T1000 (cell line): ENCODE data around the gene SAP30BP.

Source experiments
- DNase-seq: peaks from one replicate; lab custom pipeline; 2025; ENCODE audit warnings: mixed read lengths; lab: John Stamatoyannopoulos, UW

SAP30BP gene

DNA sequence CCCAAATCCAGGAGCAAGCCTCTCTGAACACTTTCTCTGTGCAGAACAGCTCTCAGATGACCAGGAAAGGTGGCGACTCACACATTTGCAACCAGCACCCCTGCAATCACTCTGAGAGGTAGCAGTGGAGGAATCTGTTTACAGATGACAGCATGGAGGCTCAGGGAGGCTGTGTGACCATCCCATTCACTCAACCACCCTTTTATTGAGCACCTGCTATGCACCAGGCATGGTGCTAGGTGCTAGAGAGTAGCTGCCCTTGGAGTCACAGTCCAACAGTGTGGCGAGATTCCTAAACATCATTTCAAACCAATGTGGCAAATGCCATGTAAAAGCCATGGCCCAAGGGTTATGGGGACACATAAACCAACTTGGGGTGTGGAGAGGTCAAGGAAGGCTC, 52.6 kb downstream of the SAP30BP start:
- no peak for DNase-seq

DNA sequence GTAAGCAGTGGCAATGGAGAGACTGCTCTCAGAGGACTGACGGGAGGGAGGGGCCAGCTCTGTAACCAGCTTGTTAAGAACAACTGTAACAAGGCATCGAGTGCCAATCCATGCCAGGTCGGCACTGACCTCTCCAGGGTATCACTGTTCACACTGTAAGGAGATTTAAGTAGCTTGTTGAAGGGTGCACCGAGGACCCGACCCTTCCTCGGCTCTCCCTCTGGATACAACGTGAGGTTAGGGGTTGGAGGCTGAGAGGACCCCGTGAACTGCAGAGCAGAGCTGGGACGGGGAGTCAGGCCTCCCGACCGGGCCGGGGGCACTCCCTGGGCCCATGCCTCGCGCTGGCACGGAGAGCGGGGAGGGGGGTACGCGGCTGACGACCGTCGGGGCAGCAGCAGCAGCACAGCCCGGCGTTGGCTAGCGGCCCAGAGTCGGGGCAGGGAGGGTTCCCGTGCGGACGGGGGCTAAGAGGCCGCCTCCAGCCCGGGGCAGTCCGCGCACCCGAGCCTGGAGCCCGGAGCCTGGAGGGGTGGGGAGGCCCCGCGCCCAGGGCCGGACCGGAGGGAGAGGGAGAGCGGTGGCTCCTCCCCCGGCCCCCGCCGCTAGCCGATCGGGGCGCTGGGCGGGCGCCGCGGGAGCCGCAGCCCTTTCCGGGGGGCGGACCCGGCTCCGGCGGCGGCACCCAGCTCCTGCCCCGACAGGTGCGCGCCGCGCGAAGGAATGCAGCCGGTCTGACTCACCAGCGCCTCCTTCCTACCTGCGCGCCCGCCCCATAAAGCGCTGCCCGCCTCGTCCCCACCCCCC, 53.7 kb downstream of the SAP30BP start, which contains the start of gene ITGB4:
Gene ITGB4 (plus strand): TSS at position 804 of the 807 bp plus-strand sequence. CDS start 3,245 bp downstream, outside the sequence.
- no peak for DNase-seq

DNA sequence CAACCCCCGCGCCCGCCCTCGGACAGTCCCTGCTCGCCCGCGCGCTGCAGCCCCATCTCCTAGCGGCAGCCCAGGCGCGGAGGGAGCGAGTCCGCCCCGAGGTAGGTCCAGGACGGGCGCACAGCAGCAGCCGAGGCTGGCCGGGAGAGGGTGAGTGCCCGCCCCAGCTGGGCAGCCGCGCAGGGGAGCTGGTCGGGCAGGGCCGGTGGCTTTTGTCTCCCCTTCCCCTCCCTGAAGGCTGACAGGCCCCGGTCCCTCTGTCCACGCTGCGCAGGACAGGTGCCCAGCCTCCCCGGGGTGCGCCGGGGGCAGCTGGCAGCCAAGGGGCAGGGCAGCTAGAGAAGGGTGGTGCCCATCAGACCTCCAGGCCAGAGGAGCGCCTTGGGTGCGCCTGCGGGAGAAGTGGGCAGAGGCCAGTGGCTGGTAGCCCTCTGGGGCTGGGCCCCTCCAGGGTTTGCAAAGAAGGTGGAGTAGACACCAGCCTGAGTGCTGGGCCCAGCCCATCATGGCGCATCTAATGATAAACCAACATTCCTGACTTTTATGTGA, 54.4 kb downstream of the SAP30BP start:
- DNase-seq = no peak

DNA sequence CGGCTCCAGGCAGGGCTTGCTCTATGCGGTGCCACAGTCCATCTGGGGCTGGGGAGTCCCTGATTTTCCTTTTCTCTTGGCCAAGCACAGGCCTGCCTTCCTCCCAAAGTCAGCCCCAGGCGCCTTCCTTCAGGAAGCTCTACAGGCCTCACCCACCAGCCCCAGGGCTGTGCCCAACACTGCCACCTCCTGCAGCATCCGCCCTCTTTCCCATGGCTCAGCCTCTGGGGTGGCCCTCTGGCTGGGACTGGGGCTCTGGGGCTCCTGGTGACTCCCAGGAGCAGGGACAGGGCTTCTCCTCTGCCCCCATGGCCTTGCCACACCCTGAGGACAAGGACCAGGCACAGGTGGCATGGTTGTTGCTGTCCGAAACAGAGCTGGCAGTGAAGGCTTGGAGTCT, 54.9 kb downstream of the SAP30BP start:
- DNase-seq = no peak

DNA sequence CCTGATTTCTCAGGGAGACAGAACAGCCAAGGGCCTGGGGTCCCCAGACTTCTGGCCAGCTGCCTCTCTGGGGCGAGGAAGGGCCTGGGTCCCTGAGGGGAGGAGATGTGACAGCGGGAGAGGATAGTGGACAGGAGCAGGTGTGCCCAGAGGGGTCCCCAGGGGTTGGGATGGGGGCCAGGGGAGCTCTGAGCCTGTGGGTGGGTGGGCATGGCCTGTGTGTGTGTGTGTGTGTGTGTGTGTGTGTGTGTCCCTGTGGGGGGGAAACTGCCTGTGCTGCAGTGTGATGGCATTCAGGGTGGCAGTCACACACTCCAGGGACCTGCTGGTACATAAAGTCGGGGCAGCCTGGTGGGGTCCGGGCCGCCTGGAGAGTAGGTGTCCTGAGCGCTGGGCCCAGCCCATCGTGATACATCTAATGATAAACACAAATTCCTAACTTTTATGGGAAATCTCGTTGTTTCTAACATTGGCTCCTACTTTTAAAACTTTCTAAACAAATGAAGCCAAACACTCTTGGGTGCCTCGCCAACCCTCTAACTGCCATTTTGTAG, 55.5 kb downstream of the SAP30BP start:
- no peak for DNase-seq

DNA sequence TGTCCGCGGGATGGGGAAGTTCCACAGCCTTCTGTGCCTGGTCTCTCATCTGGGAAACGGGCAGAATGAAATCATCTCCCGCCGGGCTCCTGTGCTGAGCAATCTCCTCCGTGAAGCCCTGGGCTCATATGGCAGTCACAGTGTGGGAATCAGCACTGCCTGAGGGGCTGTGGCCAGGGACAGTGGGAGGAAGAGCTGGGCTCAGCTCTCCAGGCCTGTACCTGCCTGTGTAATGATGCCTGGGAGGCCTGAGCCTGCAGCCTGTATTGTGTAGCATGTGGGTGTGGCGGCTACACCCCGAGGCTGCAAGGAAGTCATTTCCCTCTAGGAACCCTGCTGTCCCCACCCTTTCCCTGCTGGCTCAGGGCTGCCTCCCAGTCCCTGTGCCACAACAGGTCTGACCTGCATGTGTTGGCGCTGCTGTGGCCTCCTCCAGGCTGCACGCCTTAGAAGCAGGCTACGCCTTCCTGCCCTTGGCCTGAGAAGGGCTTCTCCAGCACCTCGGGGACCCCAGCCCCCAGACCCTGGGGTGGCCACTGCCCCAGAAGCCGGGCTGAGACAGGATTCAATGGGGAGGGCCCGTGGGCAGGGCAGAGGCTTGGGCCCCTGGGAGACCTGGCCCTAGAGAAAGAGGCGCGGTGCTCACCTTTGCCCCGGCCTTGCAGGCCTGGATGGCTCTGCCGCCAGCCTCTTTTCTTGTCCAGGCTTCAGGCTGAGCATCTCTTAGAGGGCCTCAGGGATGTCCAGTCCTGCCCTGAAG, 56.2 kb downstream of the SAP30BP start:
- peak; percentile 15 for DNase-seq

DNA sequence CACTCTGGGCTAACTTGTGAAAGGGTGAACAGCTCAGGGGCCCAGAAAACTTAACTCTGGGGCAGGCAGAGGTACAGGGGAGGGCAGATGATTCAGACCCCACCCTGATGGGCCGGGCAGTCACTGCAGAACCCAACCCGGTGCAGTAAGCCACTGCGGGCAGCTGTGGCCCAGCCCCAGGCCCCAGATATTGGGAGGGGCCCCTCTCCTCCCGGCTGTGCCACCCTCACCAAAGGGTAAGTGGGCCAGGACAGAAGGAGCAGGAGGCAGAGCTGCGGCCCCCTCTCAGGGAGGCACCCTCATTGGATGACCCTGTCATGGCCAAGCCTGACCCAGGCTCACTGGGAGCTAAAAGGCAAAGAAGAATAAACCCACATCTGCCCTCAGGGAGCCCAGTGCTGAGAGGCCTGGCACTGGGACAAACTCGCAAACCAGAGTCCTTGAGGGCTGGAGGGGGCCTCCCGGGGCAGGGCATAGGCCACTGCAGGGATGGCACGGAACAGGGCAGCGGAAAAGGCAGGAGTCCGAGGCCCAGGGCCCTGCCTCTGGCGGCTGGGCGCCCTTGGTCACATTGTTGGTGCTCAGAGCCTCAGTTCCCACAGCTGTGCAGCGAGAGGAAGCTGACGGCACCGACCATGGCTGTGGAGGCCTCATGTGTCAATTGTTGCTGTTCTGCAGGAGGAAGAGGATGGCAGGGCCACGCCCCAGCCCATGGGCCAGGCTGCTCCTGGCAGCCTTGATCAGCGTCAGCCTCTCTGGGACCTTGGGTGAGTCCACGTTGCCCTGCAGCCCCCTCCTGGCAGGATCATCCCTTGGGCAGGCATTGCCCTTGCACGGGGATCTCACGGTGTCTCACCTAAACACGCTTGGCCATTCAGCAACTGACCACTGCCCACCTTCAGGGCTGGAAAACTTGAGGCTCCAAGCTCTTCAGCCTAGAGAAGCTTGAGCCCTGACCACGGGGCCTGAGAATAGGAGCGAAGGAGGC, 57.2 kb downstream of the SAP30BP start:
- no peak for DNase-seq

DNA sequence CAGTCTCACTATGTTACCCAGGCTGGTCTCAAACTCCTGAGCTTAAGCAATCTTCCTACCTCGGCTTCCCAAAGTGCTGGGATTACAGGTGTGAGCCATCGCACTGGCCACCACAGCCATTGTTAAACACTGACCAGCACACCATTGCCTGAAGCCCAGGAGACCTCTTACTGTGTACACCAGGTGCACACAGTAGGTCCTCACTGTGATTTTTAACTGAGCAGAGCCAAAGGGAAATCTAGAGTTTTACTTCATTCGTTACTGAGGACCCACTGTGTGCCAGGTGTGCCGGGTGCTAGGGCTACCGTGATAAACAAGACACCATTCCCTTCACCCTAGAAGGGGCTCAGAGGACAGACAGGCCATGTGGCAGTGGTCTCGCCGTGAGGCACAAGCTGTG, 58.4 kb downstream of the SAP30BP start:
- no peak for DNase-seq

DNA sequence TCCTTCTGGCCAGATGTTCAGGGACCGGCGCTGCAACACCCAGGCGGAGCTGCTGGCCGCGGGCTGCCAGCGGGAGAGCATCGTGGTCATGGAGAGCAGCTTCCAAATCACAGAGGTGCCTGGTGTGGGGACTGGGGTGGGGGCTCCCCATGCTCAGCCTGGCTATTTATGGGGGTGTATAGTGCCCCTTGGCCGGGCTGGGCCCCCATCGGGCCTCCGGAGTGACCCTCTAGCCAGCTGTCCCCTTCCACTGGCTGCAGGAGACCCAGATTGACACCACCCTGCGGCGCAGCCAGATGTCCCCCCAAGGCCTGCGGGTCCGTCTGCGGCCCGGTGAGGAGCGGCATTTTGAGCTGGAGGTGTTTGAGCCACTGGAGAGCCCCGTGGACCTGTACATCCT, 60.3 kb downstream of the SAP30BP start:
- DNase-seq = no peak

DNA sequence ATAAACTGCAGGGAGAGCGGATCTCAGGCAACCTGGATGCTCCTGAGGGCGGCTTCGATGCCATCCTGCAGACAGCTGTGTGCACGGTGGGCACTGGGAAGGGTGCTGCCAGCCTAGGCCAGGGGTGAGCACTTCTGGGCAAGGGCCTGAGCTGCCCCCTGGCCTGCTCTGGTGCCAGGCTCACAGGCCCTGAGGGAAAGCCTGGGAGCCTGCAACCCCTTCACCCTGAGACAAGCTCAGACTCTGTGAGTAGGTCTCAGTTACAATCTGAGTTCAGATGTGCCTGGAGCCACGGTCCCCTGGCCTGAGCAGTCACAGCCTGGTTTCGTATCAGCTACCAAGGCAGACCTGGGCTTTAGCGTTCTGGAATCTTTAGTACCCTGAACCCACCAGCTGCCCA, 62.2 kb downstream of the SAP30BP start:
- no peak for DNase-seq

DNA sequence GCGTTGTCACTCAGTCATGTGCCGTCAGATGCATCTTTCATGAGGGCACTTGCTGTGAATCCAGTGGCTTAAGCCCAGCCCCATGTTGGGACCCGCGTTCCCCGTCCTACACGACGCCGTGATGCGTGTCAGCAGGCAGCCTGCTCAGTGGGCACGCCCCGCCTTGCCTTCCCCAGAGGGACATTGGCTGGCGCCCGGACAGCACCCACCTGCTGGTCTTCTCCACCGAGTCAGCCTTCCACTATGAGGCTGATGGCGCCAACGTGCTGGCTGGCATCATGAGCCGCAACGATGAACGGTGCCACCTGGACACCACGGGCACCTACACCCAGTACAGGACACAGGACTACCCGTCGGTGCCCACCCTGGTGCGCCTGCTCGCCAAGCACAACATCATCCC, 62.9 kb downstream of the SAP30BP start:
- DNase-seq = no peak

DNA sequence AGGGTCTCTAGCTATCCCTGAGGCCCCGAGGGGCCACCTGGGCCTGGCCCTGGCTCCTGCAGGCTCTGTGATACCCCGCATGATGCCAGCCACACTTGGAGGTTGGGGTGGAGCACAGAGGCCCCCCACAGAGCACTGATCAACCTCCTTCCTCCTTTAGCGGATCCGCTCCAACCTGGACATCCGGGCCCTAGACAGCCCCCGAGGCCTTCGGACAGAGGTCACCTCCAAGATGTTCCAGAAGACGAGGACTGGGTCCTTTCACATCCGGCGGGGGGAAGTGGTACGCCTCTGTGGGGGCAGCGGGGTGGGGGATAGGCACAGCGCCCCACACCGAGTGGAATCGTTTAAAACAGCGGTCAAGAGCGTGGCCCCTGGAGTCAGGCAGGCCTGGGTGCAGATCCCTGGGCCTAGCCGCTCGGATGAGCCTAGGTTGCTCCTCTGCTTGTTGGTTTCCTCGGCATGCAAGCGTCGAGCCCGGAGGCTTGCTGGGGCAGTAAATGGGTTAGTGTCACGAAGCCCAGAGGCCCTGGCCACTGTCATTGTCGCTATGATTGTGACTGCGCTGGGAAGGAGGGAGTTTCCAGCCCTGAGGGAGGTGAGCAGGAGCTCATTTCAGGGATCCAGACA, 64.1 kb downstream of the SAP30BP start:
- DNase-seq = no peak

DNA sequence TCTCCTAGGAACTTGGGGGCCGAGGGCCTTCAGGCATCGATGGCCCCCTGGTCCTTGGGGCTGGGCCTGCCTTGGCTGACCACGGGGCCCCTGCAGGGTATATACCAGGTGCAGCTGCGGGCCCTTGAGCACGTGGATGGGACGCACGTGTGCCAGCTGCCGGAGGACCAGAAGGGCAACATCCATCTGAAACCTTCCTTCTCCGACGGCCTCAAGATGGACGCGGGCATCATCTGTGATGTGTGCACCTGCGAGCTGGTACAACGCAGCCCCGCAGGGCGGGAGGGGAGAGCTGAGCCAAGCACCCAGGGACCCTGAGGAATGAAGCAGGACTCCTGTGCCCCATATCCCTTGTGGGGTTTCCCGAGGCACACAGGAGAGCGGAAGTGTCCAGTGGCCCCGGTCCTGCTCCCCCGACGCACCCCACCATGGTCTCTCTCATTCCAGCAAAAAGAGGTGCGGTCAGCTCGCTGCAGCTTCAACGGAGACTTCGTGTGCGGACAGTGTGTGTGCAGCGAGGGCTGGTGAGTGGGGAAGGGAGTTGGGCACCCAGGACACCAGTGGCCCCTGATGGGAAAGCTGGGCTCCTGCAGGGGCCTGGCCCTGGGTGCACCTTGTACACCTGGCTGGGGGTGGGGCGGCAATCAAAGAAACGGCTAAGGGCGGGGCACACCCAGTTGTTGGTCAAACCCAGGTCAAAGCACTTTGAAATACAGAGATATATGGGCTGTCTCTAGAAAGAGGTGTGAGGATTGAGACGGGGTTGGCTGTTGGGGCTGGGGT, 64.8 kb downstream of the SAP30BP start:
- no peak for DNase-seq

DNA sequence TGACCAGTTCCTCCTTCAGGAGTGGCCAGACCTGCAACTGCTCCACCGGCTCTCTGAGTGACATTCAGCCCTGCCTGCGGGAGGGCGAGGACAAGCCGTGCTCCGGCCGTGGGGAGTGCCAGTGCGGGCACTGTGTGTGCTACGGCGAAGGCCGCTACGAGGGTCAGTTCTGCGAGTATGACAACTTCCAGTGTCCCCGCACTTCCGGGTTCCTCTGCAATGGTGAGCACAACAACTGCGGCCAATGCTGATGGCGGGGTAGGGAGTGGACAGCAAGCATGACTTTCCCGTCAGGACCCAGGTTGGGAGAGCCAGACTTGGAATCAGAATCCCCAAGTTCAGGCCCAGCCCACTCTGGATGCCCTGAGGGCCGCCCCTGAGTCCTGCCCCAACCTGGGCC, 66.3 kb downstream of the SAP30BP start:
- DNase-seq = no peak

DNA sequence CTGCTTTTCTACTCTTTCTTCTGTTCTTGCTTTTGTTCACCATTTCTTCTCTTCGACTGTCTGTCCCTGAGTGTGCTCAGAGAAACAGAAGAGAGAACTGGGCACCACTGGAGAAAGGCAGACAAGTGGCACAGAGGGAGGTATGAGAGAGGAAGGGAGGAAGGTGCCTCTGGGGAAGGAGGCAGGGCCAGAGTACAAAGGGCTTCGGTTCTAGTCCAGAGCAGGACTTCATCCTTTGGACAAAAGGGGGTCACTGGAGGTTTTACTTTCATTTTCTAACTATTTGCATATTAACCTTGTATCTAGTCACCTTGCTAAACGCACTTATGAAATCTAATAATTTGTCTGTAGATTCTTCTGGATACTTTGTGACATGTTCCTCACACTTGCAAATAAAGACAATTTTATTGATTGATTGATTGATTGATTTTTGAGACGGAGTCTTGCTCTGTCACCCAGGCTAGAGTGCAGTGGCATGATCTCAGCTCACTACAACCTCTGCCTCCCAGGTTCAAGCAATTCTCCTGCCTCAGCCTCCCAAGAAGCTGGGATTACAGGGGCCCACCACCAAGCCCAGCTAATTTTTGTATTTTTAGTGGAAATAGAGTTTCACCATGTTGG, 67.6 kb downstream of the SAP30BP start:
- no peak for DNase-seq

DNA sequence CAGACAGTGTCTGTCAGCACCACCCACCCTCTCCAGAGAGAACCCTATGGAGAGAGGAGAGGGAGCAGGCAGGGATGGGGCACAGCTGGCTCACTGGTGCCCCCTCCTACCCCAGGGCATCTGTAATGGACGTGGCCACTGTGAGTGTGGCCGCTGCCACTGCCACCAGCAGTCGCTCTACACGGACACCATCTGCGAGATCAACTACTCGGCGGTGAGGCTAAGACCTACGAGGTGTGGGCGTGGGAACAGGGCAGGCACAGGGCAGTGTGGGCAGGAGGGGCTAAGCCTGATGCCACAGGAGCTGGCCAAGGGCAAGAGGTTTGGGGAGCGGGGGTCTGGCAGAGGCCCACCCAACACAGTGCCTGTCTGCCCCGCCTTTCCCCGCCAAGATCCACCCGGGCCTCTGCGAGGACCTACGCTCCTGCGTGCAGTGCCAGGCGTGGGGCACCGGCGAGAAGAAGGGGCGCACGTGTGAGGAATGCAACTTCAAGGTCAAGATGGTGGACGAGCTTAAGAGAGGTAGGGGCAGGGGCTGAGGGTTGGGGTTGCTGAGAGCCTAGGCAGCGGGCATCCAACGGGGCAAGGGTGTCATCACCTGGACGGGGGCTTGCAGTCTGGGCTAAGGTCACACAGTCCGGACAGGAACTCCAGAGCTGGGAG, 69.2 kb downstream of the SAP30BP start:
- DNase-seq = no peak

DNA sequence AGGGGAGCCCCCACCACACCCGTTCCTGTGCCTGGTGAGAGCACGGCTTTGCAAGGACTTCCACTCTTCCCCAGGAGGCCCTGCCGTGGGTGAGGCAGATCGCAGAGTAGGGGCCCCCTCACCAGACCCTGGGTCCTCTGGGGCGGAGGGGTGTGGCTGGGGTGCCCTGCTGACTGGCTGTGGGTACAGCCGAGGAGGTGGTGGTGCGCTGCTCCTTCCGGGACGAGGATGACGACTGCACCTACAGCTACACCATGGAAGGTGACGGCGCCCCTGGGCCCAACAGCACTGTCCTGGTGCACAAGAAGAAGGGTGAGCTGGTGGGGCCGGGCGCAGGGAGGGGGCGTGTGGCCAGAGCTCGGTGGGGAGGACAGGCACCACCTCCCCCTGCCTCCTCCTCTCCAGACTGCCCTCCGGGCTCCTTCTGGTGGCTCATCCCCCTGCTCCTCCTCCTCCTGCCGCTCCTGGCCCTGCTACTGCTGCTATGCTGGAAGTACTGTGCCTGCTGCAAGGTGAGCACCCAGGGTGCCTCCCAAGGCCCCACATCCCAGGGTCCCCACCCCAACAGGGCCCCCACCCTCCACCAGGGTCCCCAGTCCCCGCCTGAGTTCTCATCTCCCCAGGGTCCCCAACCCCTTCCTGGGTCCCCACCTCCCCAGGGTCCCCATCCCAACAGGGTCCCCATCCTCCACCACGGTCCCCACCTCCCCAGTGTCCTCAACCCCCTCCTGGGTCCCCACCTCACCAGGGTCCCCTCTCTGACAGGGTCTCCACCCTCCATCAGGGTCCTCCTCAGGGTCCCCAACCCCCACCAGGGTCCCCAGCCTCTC, 70.2 kb downstream of the SAP30BP start:
- no peak for DNase-seq

DNA sequence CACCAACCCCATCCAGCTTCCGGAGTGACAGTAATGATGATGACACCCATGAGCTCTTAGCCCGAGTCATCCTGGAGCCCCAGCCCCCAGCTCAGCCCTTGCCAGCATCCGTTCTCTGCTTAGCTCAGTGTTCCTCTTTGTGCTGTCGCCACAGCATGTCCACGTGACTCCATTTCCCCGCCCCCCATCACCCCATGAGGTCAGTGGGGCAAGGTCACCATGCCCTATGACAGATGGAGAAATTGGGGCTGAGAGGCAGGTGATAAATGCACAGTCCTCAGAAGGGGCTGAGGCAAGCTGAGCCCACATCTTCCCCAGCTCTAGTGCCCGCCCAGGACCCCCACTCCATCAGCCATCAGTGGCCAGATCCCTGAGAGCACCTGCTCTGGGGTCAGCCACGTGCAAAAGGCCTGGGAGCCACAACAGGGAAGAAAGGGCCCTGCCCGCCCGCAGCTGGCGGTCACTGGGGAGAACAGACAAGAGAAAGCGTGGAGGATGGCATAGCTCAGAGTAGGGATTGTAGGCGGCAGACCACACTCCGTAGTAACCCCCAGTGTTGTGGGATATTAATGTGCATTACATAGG, 71.2 kb downstream of the SAP30BP start:
- no peak for DNase-seq
